ENCODE measurements around the gene MMP25.

DNA sequence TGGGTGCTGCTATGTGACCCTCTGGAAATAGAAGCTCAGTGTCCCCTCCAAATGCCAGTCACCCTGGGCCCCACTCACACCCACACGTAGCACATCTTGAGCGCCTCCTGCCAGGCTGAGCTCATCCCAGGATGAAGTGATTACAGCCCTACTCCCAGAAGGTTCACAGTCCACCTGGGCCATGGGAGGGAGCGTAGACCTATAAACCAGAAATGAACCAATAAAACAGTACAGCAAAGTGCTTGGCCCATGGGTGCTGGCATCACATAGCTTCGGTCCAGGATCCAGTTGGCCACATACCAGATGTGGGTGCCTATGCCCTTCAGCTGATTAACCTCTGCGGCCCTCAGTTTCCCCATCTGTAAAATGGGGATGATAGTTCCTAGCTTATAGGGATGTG lies 7.5 kb upstream of the MMP25 start:
- no peak for TF ChIP-seq TAF1 (IDR thresholded peaks at IDR 0.05; ENCODE audit: borderline replicate concordance, low read depth, low read length)
- TF ChIP-seq CTCF (IDR thresholded peaks at IDR 0.05): no peak
- TF ChIP-seq FOXJ3 (CRISPR knock-in tag; IDR thresholded peaks at IDR 0.05): no peak
- TF ChIP-seq REST (IDR thresholded peaks at IDR 0.05; ENCODE audit: low read depth, low read length): no peak
- TF ChIP-seq FOXM1 (IDR thresholded peaks at IDR 0.05; ENCODE audit: low read depth): no peak
- TF ChIP-seq EZH2phosphoT487 (IDR thresholded peaks at IDR 0.05; ENCODE audit: borderline replicate concordance, low read depth): no peak
- TF ChIP-seq ELF1 (IDR thresholded peaks at IDR 0.05): no peak
- no peak for TF ChIP-seq TEAD4 (IDR thresholded peaks at IDR 0.05; ENCODE audit: borderline replicate concordance, insufficient read depth)

Data from SK-N-SH (cell line).